ENCODE results near the gene MACF1. TPM values are rescaled to one million over a fixed set of nuclear protein-coding genes. Genes with fewer than 3 reads are reported as not detected.
"Not testable (repeated sequence)": the region's sequence is repeated elsewhere in the genome, so short reads cannot be mapped to it uniquely, and the experiment has no call there.

The MACF1 gene
- total RNA-seq, 1 donor, result 218 TPM

GRCh38 chr1:39510570-39511186 is 306.2 kb downstream of the MACF1 start:
- H3K4me1 ChIP-seq (ENCODE audit: insufficient read depth, low read length), result peaks cover 12% of the 10 kb centered on the region
- H3K9me3 ChIP-seq (ENCODE audit: low read depth, low read length); H3K27me3 ChIP-seq (ENCODE audit: insufficient read depth, low read length); H3K4me3 ChIP-seq (ENCODE audit: low read length): not testable (repeated sequence)

- not testable (repeated sequence) for H3K9me3 ChIP-seq (ENCODE audit: low read depth, low read length); H3K4me3 ChIP-seq (ENCODE audit: low read length); H3K27me3 ChIP-seq (ENCODE audit: insufficient read depth, low read length)
- peaks cover 12% of the 10 kb centered on the region for H3K4me1 ChIP-seq (ENCODE audit: insufficient read depth, low read length)
Measured at GRCh38 chr1:39511477-39511876, 307.0 kb downstream of the MACF1 start.

GRCh38 chr1:39512234-39512847 is 307.8 kb downstream of the MACF1 start:
- not testable (repeated sequence) for H3K9me3 ChIP-seq (ENCODE audit: low read depth, low read length); H3K27me3 ChIP-seq (ENCODE audit: insufficient read depth, low read length); H3K4me3 ChIP-seq (ENCODE audit: low read length)
- peaks cover 12% of the 10 kb centered on the region for H3K4me1 ChIP-seq (ENCODE audit: insufficient read depth, low read length)

- H3K4me3 ChIP-seq (ENCODE audit: low read length); H3K4me1 ChIP-seq (ENCODE audit: insufficient read depth, low read length); H3K9me3 ChIP-seq (ENCODE audit: low read depth, low read length); H3K27me3 ChIP-seq (ENCODE audit: insufficient read depth, low read length): not testable (repeated sequence)
Measured at GRCh38 chr1:39514710-39515124, 310.2 kb downstream of the MACF1 start.

GRCh38 chr1:39515131-39516086 is 310.9 kb downstream of the MACF1 start:
- not testable (repeated sequence) for H3K9me3 ChIP-seq (ENCODE audit: low read depth, low read length); H3K27me3 ChIP-seq (ENCODE audit: insufficient read depth, low read length); H3K4me3 ChIP-seq (ENCODE audit: low read length)

GRCh38 chr1:39516841-39517240 is 312.3 kb downstream of the MACF1 start:
- H3K4me3 ChIP-seq (ENCODE audit: low read length); H3K27me3 ChIP-seq (ENCODE audit: insufficient read depth, low read length): not testable (repeated sequence)

More at GRCh38 chr1:39515131-39516086, 310.9 kb downstream of the MACF1 start:
- H3K4me1 ChIP-seq (ENCODE audit: insufficient read depth, low read length), result not testable (repeated sequence)

GRCh38 chr1:39517936-39518335 is 313.4 kb downstream of the MACF1 start:
- not testable (repeated sequence) for H3K4me1 ChIP-seq (ENCODE audit: insufficient read depth, low read length); H3K9me3 ChIP-seq (ENCODE audit: low read depth, low read length); H3K4me3 ChIP-seq (ENCODE audit: low read length); H3K27me3 ChIP-seq (ENCODE audit: insufficient read depth, low read length)

More at GRCh38 chr1:39516841-39517240, 312.3 kb downstream of the MACF1 start:
- H3K9me3 ChIP-seq (ENCODE audit: low read depth, low read length); H3K4me1 ChIP-seq (ENCODE audit: insufficient read depth, low read length): not testable (repeated sequence)

- H3K9me3 ChIP-seq (ENCODE audit: low read depth, low read length); H3K27me3 ChIP-seq (ENCODE audit: insufficient read depth, low read length); H3K4me1 ChIP-seq (ENCODE audit: insufficient read depth, low read length); H3K4me3 ChIP-seq (ENCODE audit: low read length): not testable (repeated sequence)
Measured at GRCh38 chr1:39519376-39519775, 314.9 kb downstream of the MACF1 start.

GRCh38 chr1:39522221-39522620 is 317.7 kb downstream of the MACF1 start:
- not testable (repeated sequence) for H3K9me3 ChIP-seq (ENCODE audit: low read depth, low read length); H3K4me3 ChIP-seq (ENCODE audit: low read length); H3K4me1 ChIP-seq (ENCODE audit: insufficient read depth, low read length); H3K27me3 ChIP-seq (ENCODE audit: insufficient read depth, low read length)

GRCh38 chr1:39522661-39523567 is 318.4 kb downstream of the MACF1 start:
- Histone ChIP-seq H3K9me3 (ENCODE audit: low read depth, low read length) (no peaks in the 10 kb centered on the region), H3K4me1 (ENCODE audit: insufficient read depth, low read length) (peaks cover 7% of the 10 kb centered on the region), H3K4me3 (ENCODE audit: low read length) (no peak overlapping the region), H3K27me3 (ENCODE audit: insufficient read depth, low read length) (no peaks in the 10 kb centered on the region)

GRCh38 chr1:39524171-39524570 is 319.7 kb downstream of the MACF1 start:
- H3K27me3 ChIP-seq (ENCODE audit: insufficient read depth, low read length), result no peaks in the 10 kb centered on the region
- no peaks in the 10 kb centered on the region for H3K9me3 ChIP-seq (ENCODE audit: low read depth, low read length)
- no peak overlapping the region for H3K4me3 ChIP-seq (ENCODE audit: low read length)
- H3K4me1 ChIP-seq (ENCODE audit: insufficient read depth, low read length), result peaks cover 7% of the 10 kb centered on the region

GRCh38 chr1:39524591-39525365 is 320.3 kb downstream of the MACF1 start:
- H3K27me3 ChIP-seq (ENCODE audit: insufficient read depth, low read length), result no peaks in the 10 kb centered on the region
- no peaks in the 10 kb centered on the region for H3K9me3 ChIP-seq (ENCODE audit: low read depth, low read length)
- no peak overlapping the region for H3K4me3 ChIP-seq (ENCODE audit: low read length)
- peaks cover 7% of the 10 kb centered on the region for H3K4me1 ChIP-seq (ENCODE audit: insufficient read depth, low read length)

- no peak overlapping the region for H3K4me3 ChIP-seq (ENCODE audit: low read length)
- H3K4me1 ChIP-seq (ENCODE audit: insufficient read depth, low read length), result peaks cover 7% of the 10 kb centered on the region
- no peaks in the 10 kb centered on the region for H3K27me3 ChIP-seq (ENCODE audit: insufficient read depth, low read length)
- no peaks in the 10 kb centered on the region for H3K9me3 ChIP-seq (ENCODE audit: low read depth, low read length)
Measured at GRCh38 chr1:39525366-39526165, 321.1 kb downstream of the MACF1 start.
